ENCODE data around the gene SLC25A36. TPM values are rescaled to one million over a fixed set of nuclear protein-coding genes. Genes with fewer than 3 reads are reported as not detected.
"Not testable (repeated sequence)": the region's sequence is repeated elsewhere in the genome, so short reads cannot be mapped to it uniquely, and the experiment has no call there.

Gene SLC25A36
- total RNA-seq, 4 donors from 2014 or later: 73.2 to 273 (median 83.7) TPM

GRCh38 chr3:141015481-141015880 is 73.8 kb downstream of the SLC25A36 start:
- intact Hi-C loops (cut with DNase I; ENCODE audit: low total_unique reads): no loop called here
- Histone ChIP-seq H3K4me1 (no peaks in the 10 kb centered on the region), H3K4me3 (no peak overlapping the region), H3K27ac (no peak overlapping the region), H3K27me3 (no peaks in the 10 kb centered on the region), H3K9me3 (no peaks in the 10 kb centered on the region), H3K36me3 (no peaks in the 10 kb centered on the region)
- TF ChIP-seq POLR2A (IDR thresholded peaks at IDR 0.05) (no peak), CTCF (IDR thresholded peaks at IDR 0.05) (no peak)
- no peak for DNase-seq

GRCh38 chr3:141017366-141018322 is 76.0 kb downstream of the SLC25A36 start:
- intact Hi-C loops (cut with DNase I; ENCODE audit: low total_unique reads); H3K36me3 ChIP-seq; H3K27ac ChIP-seq; DNase-seq; H3K27me3 ChIP-seq; H3K4me3 ChIP-seq; H3K4me1 ChIP-seq; H3K9me3 ChIP-seq: not testable (repeated sequence)

GRCh38 chr3:141019244-141019643 is 77.6 kb downstream of the SLC25A36 start:
- H3K36me3 ChIP-seq: no peaks in the 10 kb centered on the region

GRCh38 chr3:141020143-141020830 is 78.7 kb downstream of the SLC25A36 start:
- intact Hi-C loops (cut with DNase I; ENCODE audit: low total_unique reads): no loop called here
- DNase-seq: no peak
- no peak overlapping the region for H3K4me3 ChIP-seq
- TF ChIP-seq POLR2A (IDR thresholded peaks at IDR 0.05) (no peak), CTCF (IDR thresholded peaks at IDR 0.05) (no peak)
- no peaks in the 10 kb centered on the region for H3K9me3 ChIP-seq
- H3K4me1 ChIP-seq: no peaks in the 10 kb centered on the region
- no peaks in the 10 kb centered on the region for H3K27me3 ChIP-seq
- no peak overlapping the region for H3K27ac ChIP-seq
- H3K36me3 ChIP-seq: no peaks in the 10 kb centered on the region

More at GRCh38 chr3:141019244-141019643, 77.6 kb downstream of the SLC25A36 start:
- no peak for DNase-seq
- TF ChIP-seq CTCF (IDR thresholded peaks at IDR 0.05) (no peak), POLR2A (IDR thresholded peaks at IDR 0.05) (no peak)
- H3K27ac ChIP-seq: no peak overlapping the region
- H3K27me3 ChIP-seq: no peaks in the 10 kb centered on the region
- intact Hi-C loops (cut with DNase I; ENCODE audit: low total_unique reads): no loop called here
- H3K4me1 ChIP-seq: no peaks in the 10 kb centered on the region
- no peak overlapping the region for H3K4me3 ChIP-seq
- no peaks in the 10 kb centered on the region for H3K9me3 ChIP-seq

GRCh38 chr3:141021261-141021660 is 79.6 kb downstream of the SLC25A36 start:
- intact Hi-C loops (cut with DNase I; ENCODE audit: low total_unique reads): no loop called here
- TF ChIP-seq POLR2A (IDR thresholded peaks at IDR 0.05) (no peak), CTCF (IDR thresholded peaks at IDR 0.05) (no peak)
- Histone ChIP-seq H3K27me3 (no peaks in the 10 kb centered on the region), H3K4me1 (no peaks in the 10 kb centered on the region), H3K4me3 (no peak overlapping the region), H3K36me3 (no peaks in the 10 kb centered on the region), H3K9me3 (no peaks in the 10 kb centered on the region), H3K27ac (no peak overlapping the region)
- DNase-seq: no peak

Other genes starting within 250 kb of the SLC25A36 start
- 1 to 10 TPM in 1 of 4 donors, not detected in 3; 3.5 TPM for gene SPSB4, start 109.5 kb downstream of the SLC25A36 start, total RNA-seq

Measured in uterus (tissue), 4 donors.